BLaER1 treated with 17β-estradiol and CSF1 and Interleukin-3, amounts not matched to agents 10 nM and 100 nM (cell line): ENCODE data around the gene ARRB1.

Experiments used
- H3K27ac ChIP-seq, 11 experiments: shearing (Covaris generic); formaldehyde crosslinking; 2 replicates each; pipeline ENCODE4 v1.8.1; 2022
- H3K27me3 ChIP-seq, 11 experiments: shearing (Covaris generic); formaldehyde crosslinking; 2 replicates each; pipeline ENCODE4 v1.8.1; 2022
- H3K36me3 ChIP-seq, 11 experiments: shearing (Covaris generic); formaldehyde crosslinking; 2 replicates each; pipeline ENCODE4 v1.8.1; 2022
- H3K4me1 ChIP-seq, 10 experiments: shearing (Covaris generic); formaldehyde crosslinking; 2 replicates each; pipeline ENCODE4 v1.8.1; 2022
- H3K4me2 ChIP-seq, 11 experiments: shearing (Covaris generic); formaldehyde crosslinking; 2 replicates each; pipeline ENCODE4 v1.8.1; 2022
- H3K4me3 ChIP-seq, 10 experiments: shearing (Covaris generic); formaldehyde crosslinking; 2 replicates each; pipeline ENCODE4 v1.8.1; 2022
- H3K9ac ChIP-seq, 11 experiments: shearing (Covaris generic); formaldehyde crosslinking; 2 replicates each; pipeline ENCODE4 v1.8.1; 2022
- H3K9me3 ChIP-seq, 11 experiments: shearing (Covaris generic); formaldehyde crosslinking; replicated peaks in 1 of 11; 2 replicates each; pipeline ENCODE4 v1.8.1; 2022
- H4K20me1 ChIP-seq, 11 experiments: shearing (Covaris generic); formaldehyde crosslinking; 2 replicates each; pipeline ENCODE4 v1.8.1; 2022
- Cebpa-rat ChIP-seq, 11 experiments: shearing (Covaris generic); IDR thresholded peaks; 2 replicates each; pipeline ENCODE4 v1.8.1; 2022

ARRB1 gene

DNA sequence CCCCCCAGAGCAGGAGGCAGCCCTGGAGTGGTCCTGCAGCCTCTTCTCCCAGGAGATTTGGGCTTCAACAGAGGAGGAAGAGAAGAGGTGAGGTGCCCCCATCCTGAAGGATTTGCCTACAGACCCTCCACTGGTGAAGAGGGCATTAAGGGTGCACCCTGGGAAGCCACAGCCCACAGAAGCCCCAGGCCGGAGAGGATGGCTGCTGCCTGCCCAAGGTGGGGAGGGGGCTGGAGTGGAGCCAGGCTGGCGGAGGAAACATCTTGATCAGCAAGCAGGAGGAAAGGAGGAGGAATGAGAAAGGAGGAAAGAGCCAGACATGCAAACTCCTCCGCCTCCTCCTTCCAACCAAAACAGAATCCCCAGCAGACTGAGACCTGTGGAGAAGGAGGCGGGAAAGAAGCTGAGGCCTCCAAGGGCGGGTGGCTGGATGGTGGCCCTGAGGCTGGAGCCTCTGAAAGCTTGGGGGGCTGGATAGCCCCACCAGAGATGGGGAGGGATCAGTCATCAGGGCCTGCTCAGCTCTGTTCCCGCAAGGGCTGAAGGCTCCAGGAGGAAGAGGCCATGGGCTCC is 31.3 kb downstream of the ARRB1 start:
- H3K36me3 ChIP-seq = peaks cover 17 to 86% (median 28%) of the 10 kb centered on the region in 11 experiments; a peak in 21 of 22 replicates
- no peaks in the 10 kb centered on the region for H3K27me3 ChIP-seq
- peaks cover 63 to 100% (median 96%) of the 10 kb centered on the region in 11 experiments for H4K20me1 ChIP-seq
- no peak for TF ChIP-seq Cebpa-rat (IDR thresholded peaks at IDR 0.05)
- H3K4me3 ChIP-seq = no peak overlapping the region
- H3K4me1 ChIP-seq = peaks cover 41 to 67% (median 58%) of the 10 kb centered on the region in 10 experiments
- no peaks in the 10 kb centered on the region for H3K9me3 ChIP-seq
- H3K27ac ChIP-seq = peak overlapping the region in 5 of 11 experiments; percentile 2 to 38 (median 21); a peak in 4 of 22 replicates
- H3K4me2 ChIP-seq = peak overlapping the region in 10 of 11 experiments; percentile 0 to 79 (median 50); a peak in 17 of 22 replicates
- peak overlapping the region in 8 of 11 experiments; percentile 3 to 50 (median 12); a peak in 8 of 22 replicates for H3K9ac ChIP-seq

- peaks cover 72 to 100% (median 98%) of the 10 kb centered on the region in 11 experiments for H4K20me1 ChIP-seq
- H3K4me3 ChIP-seq = no peak overlapping the region
- peak overlapping the region in 7 of 11 experiments; percentile 41 to 79 (median 62); a peak in 11 of 22 replicates for H3K4me2 ChIP-seq
- peak overlapping the region in 4 of 11 experiments; percentile 8 to 50 (median 20); a peak in 6 of 22 replicates for H3K9ac ChIP-seq
- no peak for TF ChIP-seq Cebpa-rat (IDR thresholded peaks at IDR 0.05)
- peaks cover 41 to 70% (median 60%) of the 10 kb centered on the region in 10 experiments for H3K4me1 ChIP-seq
- no peaks in the 10 kb centered on the region for H3K9me3 ChIP-seq
- H3K27me3 ChIP-seq = no peaks in the 10 kb centered on the region
- peak overlapping the region in 2 of 11 experiments; percentile 36 to 38; a peak in 3 of 22 replicates for H3K27ac ChIP-seq
- peaks cover 13 to 87% (median 26%) of the 10 kb centered on the region in 11 experiments; a peak in 21 of 22 replicates for H3K36me3 ChIP-seq
Observed at GRCh38 chr11:75319035-75319877, 32.2 kb downstream of the ARRB1 start.

DNA sequence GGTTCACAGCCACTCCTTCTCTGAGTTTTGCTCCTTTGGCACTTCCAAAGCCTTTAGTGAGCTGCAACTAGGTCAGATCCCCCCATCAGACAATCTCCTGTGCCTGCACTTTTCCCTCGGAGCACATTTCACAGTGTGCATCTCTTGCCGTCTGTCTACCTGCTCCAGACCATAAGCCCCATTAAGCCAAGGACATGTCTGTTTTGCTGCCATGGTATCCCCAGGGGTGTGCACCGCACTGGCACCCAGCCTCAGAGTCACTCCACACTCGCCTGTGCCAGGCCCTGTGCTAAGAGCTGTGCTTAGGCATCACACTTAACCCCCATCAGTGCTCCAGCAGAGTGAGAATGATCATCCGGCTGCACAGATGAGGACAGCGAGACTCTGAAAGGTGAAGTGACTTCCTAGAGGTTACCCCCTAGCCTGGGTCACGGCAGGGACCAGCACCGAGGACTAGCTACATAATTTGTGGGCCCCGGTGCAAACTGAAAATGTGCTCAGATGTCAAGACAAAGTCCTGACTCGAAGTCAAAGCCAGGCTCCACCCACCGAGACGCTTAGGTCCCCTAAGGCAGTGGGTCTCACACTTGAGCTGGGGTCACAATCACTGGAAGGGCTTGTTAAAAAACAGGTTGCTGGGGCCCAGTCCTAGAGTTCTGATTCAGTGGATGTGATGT is 33.9 kb downstream of the ARRB1 start:
- Histone ChIP-seq H3K4me1 (peaks cover 36 to 74% (median 65%) of the 10 kb centered on the region in 10 experiments), H3K9ac (peak overlapping the region in 1 of 11 experiments; percentile 28; a peak in 1 of 22 replicates)
- TF ChIP-seq Cebpa-rat (IDR thresholded peaks at IDR 0.05) = no peak

GRCh38 chr11:75315439-75315805 is 36.0 kb downstream of the ARRB1 start:
- Histone ChIP-seq H3K4me3 (no peak overlapping the region), H3K27ac (no peak overlapping the region), H3K9ac (no peak overlapping the region), H3K4me2 (peak overlapping the region in 8 of 11 experiments; percentile 0 to 45 (median 18); a peak in 10 of 22 replicates), H4K20me1 (peaks cover 91 to 100% (median 100%) of the 10 kb centered on the region in 11 experiments), H3K27me3 (no peaks in the 10 kb centered on the region), H3K9me3 (no peaks in the 10 kb centered on the region), H3K36me3 (peaks cover under 1 to 90% (median 24%) of the 10 kb centered on the region in 11 experiments; a peak in 19 of 22 replicates), H3K4me1 (peaks cover 38 to 71% (median 61%) of the 10 kb centered on the region in 10 experiments)
- TF ChIP-seq Cebpa-rat (IDR thresholded peaks at IDR 0.05) = no peak

More for the DNA sequence above, 33.9 kb downstream of the ARRB1 start:
- H3K4me3 ChIP-seq = no peak overlapping the region
- peaks cover 88 to 100% (median 98%) of the 10 kb centered on the region in 11 experiments for H4K20me1 ChIP-seq
- H3K27ac ChIP-seq = no peak overlapping the region
- H3K9me3 ChIP-seq = no peaks in the 10 kb centered on the region
- no peak overlapping the region; a peak in 1 of 22 replicates for H3K4me2 ChIP-seq
- H3K27me3 ChIP-seq = no peaks in the 10 kb centered on the region
- H3K36me3 ChIP-seq = peaks cover 0 to 87% (median 14%) of the 10 kb centered on the region in 11 experiments; a peak in 17 of 22 replicates

GRCh38 chr11:75314771-75315438 is 36.6 kb downstream of the ARRB1 start:
- H3K9me3 ChIP-seq = no peaks in the 10 kb centered on the region
- peak overlapping the region in 2 of 11 experiments; percentile 13 to 43; a peak in 1 of 22 replicates for H3K9ac ChIP-seq
- H3K4me2 ChIP-seq = peak overlapping the region in 7 of 11 experiments; percentile 11 to 45 (median 19); a peak in 13 of 22 replicates
- H4K20me1 ChIP-seq = peaks cover 91 to 100% (median 100%) of the 10 kb centered on the region in 11 experiments
- no peak for TF ChIP-seq Cebpa-rat (IDR thresholded peaks at IDR 0.05)
- no peak overlapping the region for H3K27ac ChIP-seq
- no peaks in the 10 kb centered on the region for H3K27me3 ChIP-seq
- H3K4me3 ChIP-seq = no peak overlapping the region
- peaks cover 33 to 65% (median 56%) of the 10 kb centered on the region in 10 experiments for H3K4me1 ChIP-seq
- peaks cover 6 to 90% (median 29%) of the 10 kb centered on the region in 11 experiments; a peak in 19 of 22 replicates for H3K36me3 ChIP-seq

- H3K36me3 ChIP-seq = peaks cover 14 to 90% (median 41%) of the 10 kb centered on the region in 11 experiments; a peak in 20 of 22 replicates
- H3K9me3 ChIP-seq = no peaks in the 10 kb centered on the region
- no peaks in the 10 kb centered on the region for H3K27me3 ChIP-seq
- H3K4me2 ChIP-seq = peak overlapping the region in 4 of 11 experiments; percentile 12 to 36 (median 29); a peak in 7 of 22 replicates
- H3K9ac ChIP-seq = peak overlapping the region in 2 of 11 experiments; percentile 38 to 43; a peak in 3 of 22 replicates
- H4K20me1 ChIP-seq = peaks cover 91 to 100% (median 100%) of the 10 kb centered on the region in 11 experiments
- peaks cover 27 to 66% (median 50%) of the 10 kb centered on the region in 10 experiments for H3K4me1 ChIP-seq
- no peak overlapping the region for H3K4me3 ChIP-seq
- peak overlapping the region in 3 of 11 experiments; percentile 0 to 43 (median 11); a peak in 1 of 22 replicates for H3K27ac ChIP-seq
- no peak for TF ChIP-seq Cebpa-rat (IDR thresholded peaks at IDR 0.05)
Observed at GRCh38 chr11:75313513-75314272, 37.8 kb downstream of the ARRB1 start.

DNA sequence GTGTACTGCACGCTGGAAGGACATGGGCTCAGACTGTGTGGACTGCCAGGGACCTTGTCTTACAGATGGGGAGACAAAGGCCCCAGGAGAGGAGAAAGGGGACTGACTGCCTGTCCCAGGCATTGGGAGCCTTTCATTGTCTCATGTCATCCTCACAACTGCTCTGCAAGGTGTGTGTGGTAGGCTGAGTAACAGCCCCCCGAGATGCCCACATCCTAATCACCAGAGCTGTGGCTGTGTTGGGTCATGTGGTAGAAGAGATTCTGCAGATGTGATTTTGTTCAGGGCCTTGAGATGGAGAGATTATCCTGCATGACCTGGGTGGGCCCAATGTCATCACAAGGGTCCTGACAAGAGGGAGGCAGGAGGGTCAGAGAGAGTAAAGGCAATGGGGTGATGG is 39.1 kb downstream of the ARRB1 start:
- peaks cover 14 to 93% (median 42%) of the 10 kb centered on the region in 11 experiments; a peak in 20 of 22 replicates for H3K36me3 ChIP-seq
- H4K20me1 ChIP-seq = peaks cover 90 to 100% (median 100%) of the 10 kb centered on the region in 11 experiments
- peak overlapping the region in 6 of 11 experiments; percentile 8 to 37 (median 26); a peak in 3 of 22 replicates for H3K9ac ChIP-seq
- H3K27me3 ChIP-seq = no peaks in the 10 kb centered on the region
- peak overlapping the region in 4 of 11 experiments; percentile 5 to 52 (median 24); a peak in 3 of 22 replicates for H3K4me2 ChIP-seq
- no peak for TF ChIP-seq Cebpa-rat (IDR thresholded peaks at IDR 0.05)
- H3K27ac ChIP-seq = peak overlapping the region in 2 of 11 experiments; percentile 11 to 18; a peak in 3 of 22 replicates
- H3K4me3 ChIP-seq = no peak overlapping the region
- no peaks in the 10 kb centered on the region for H3K9me3 ChIP-seq
- peaks cover 28 to 78% (median 48%) of the 10 kb centered on the region in 10 experiments for H3K4me1 ChIP-seq
